ENCODE measurements around the gene EHBP1.

Gene EHBP1

GRCh38 chr2:62998949-62999348 is 293.4 kb downstream of the EHBP1 start (continued):
- no peak for TF ChIP-seq ZSCAN5A (tag by site-specific recombination; IDR thresholded peaks at IDR 0.05)
- no peak for TF ChIP-seq GFI1B (tag by site-specific recombination; IDR thresholded peaks at IDR 0.05)
- TF ChIP-seq ZNF623 (tag by site-specific recombination; IDR thresholded peaks at IDR 0.05) = no peak
- no peak for TF ChIP-seq ZNF398 (tag by site-specific recombination; IDR thresholded peaks at IDR 0.05)
- no peak for TF ChIP-seq ZNF555 (tag by site-specific recombination; conservative IDR thresholded peaks at IDR 0.05)
- no peak for TF ChIP-seq PBX3 (CRISPR knock-in tag; IDR thresholded peaks at IDR 0.05)
- no peak for TF ChIP-seq OSR2 (tag by site-specific recombination; IDR thresholded peaks at IDR 0.05)

GRCh38 chr2:62999905-63000304 is 294.4 kb downstream of the EHBP1 start:
- peaks cover 5 to 7% of the 10 kb centered on the region in 2 experiments for H3K36me3 ChIP-seq (ENCODE audit: control insufficient read depth in 2 of 2, insufficient read depth in 1 of 2, low read length in 2 of 2)
- H3K9me3 ChIP-seq (ENCODE audit: control insufficient read depth, insufficient read depth, low read depth, low read length) = no peaks in the 10 kb centered on the region
- POLR2A ChIA-PET = no interaction called here
- CTCF ChIA-PET = no interaction called here
- TF ChIP-seq ZNF362 (tag by site-specific recombination; IDR thresholded peaks at IDR 0.05) = no peak
- no peak for TF ChIP-seq PRDM6 (tag by site-specific recombination; IDR thresholded peaks at IDR 0.05)
- TF ChIP-seq ZNF544 (tag by site-specific recombination; IDR thresholded peaks at IDR 0.05) = no peak
- no peak for TF ChIP-seq GLIS2 (tag by site-specific recombination; IDR thresholded peaks at IDR 0.05)
- TF ChIP-seq HOXD13 (CRISPR knock-in tag; IDR thresholded peaks at IDR 0.05; ENCODE audit: borderline replicate concordance) = no peak
- TF ChIP-seq ZNF114 (tag by site-specific recombination; IDR thresholded peaks at IDR 0.05) = no peak
- no peak overlapping the region for H3K4me3 ChIP-seq (ENCODE audit: low read depth, low read length)
- H3K27ac ChIP-seq (ENCODE audit: extremely low read depth, low read depth, low read length) = no peak overlapping the region
- no peaks in the 10 kb centered on the region for H3K4me1 ChIP-seq (ENCODE audit: control insufficient read depth, insufficient read depth, low read length)

GRCh38 chr2:63000801-63001200 is 295.3 kb downstream of the EHBP1 start:
- Histone ChIP-seq H3K4me3 (ENCODE audit: low read depth, low read length) (no peak overlapping the region), H3K27ac (ENCODE audit: extremely low read depth, low read depth, low read length) (no peak overlapping the region), H3K36me3 (ENCODE audit: control insufficient read depth in 2 of 2, insufficient read depth in 1 of 2, low read length in 2 of 2) (peaks cover 5 to 7% of the 10 kb centered on the region in 2 experiments), H3K4me1 (ENCODE audit: control insufficient read depth, insufficient read depth, low read length) (no peaks in the 10 kb centered on the region), H3K9me3 (ENCODE audit: control insufficient read depth, insufficient read depth, low read depth, low read length) (no peaks in the 10 kb centered on the region)
- ChIA-PET POLR2A (no interaction called here), CTCF (interaction anchor here (0.7 kb wide), 1 partner anchor 81 kb away, joined by 3 read pairs; no protein-coding TSS in a partner anchor)
- TF ChIP-seq ZNF510 (tag by site-specific recombination; IDR thresholded peaks at IDR 0.05; ENCODE audit: insufficient replicate concordance) = no peak
- no peak for TF ChIP-seq ZNF518A (tag by site-specific recombination; conservative IDR thresholded peaks at IDR 0.05; ENCODE audit: low read depth)
- TF ChIP-seq ZNF658 (tag by site-specific recombination; IDR thresholded peaks at IDR 0.05) = no peak
- TF ChIP-seq GLIS2 (tag by site-specific recombination; IDR thresholded peaks at IDR 0.05) = no peak
- TF ChIP-seq ZBTB26 (tag by site-specific recombination; optimal IDR thresholded peaks at IDR 0.05) = no peak
- TF ChIP-seq ZNF133 (tag by site-specific recombination; IDR thresholded peaks at IDR 0.05) = no peak
- no peak for TF ChIP-seq ZBTB7A (tag by site-specific recombination; IDR thresholded peaks at IDR 0.05; ENCODE audit: low read depth)
- no peak for TF ChIP-seq ZNF239 (tag by site-specific recombination; IDR thresholded peaks at IDR 0.05)
